Astrocyte (in vitro differentiated cells and primary cell): ENCODE results near the gene TOGARAM2.

ENCODE experiments used
- CTCF ChIP-seq: IDR thresholded peaks from 2 replicates; pipeline ENCODE4 v1.5.1; 2011; ENCODE audit warnings: low read depth, mild to moderate bottlenecking, inconsistent platforms, low read length, moderate library complexity; ENCODE audit not compliant: insufficient read depth
- EZH2 ChIP-seq: IDR thresholded peaks from 2 replicates; pipeline ENCODE4 v1.6.1; 2012; ENCODE audit warnings: mild to moderate bottlenecking, low read length, inconsistent platforms; ENCODE audit not compliant: insufficient read depth

GRCh38 chr2:29070526-29070925 lies 89.4 kb downstream of the TOGARAM2 start:
- TF ChIP-seq CTCF (no peak), EZH2 (no peak)
